ENCODE results near the gene SLC9C2.

- TF ChIP-seq SMC3 (conservative IDR thresholded peaks at IDR 0.05; ENCODE audit: poor library complexity) = no peak
- no peak for TF ChIP-seq EZH2 (IDR thresholded peaks at IDR 0.05; ENCODE audit: borderline replicate concordance, insufficient read depth, low read length, poor library complexity, severe bottlenecking)
- TF ChIP-seq, protein P1, sequence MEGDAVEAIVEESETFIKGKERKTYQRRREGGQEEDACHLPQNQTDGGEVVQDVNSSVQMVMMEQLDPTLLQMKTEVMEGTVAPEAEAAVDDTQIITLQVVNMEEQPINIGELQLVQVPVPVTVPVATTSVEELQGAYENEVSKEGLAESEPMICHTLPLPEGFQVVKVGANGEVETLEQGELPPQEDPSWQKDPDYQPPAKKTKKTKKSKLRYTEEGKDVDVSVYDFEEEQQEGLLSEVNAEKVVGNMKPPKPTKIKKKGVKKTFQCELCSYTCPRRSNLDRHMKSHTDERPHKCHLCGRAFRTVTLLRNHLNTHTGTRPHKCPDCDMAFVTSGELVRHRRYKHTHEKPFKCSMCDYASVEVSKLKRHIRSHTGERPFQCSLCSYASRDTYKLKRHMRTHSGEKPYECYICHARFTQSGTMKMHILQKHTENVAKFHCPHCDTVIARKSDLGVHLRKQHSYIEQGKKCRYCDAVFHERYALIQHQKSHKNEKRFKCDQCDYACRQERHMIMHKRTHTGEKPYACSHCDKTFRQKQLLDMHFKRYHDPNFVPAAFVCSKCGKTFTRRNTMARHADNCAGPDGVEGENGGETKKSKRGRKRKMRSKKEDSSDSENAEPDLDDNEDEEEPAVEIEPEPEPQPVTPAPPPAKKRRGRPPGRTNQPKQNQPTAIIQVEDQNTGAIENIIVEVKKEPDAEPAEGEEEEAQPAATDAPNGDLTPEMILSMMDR (IDR thresholded peaks at IDR 0.05; ENCODE audit: poor library complexity, severe bottlenecking) = no peak
- no peak for TF ChIP-seq POLR2AphosphoS5 (IDR thresholded peaks at IDR 0.05)
Observed at GRCh38 chr1:173482683-173483082, 120.2 kb downstream of the SLC9C2 start.

All from neural cell (in vitro differentiated cells).